Measurements from ENCODE around the gene ENPP4. TPM values are rescaled to one million over a fixed set of nuclear protein-coding genes. Genes with fewer than 3 reads are reported as not detected.

ENPP4 gene
- total RNA-seq, 1 experiment from 2014 or later: 2.8 TPM

DNA sequence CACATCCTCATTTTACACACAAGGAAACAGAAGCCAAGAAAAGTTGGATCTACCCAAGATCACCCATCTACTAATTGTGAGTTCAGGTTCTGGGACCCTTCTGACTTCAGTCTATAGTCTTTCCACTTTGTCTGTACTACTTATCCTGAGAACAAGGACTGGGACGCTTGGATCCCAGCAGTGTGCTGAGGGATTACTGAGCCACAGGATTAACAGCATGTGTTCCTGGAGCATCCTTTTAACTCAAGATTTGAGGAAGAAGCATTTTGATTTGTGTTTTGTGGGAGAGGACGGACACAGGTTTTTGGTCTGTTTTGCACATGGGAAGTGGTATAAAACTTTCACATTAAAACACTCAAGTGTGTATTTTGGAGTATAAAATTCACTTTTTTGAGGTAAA lies 4.4 kb downstream of the ENPP4 start:
- DNase-seq (ENCODE audit: low spot score) (no peak), ATAC-seq (no peak)
- peaks cover 5% of the 10 kb centered on the region; the same call in 1 of the 2 replicates for H3K4me1 Mint-ChIP-seq
- H3K27ac Mint-ChIP-seq: no peak overlapping the region
- H3K4me3 Mint-ChIP-seq: no peak overlapping the region
- no peak for TF ChIP-seq ZNF416 (CRISPR knock-in tag; IDR thresholded peaks at IDR 0.05)
- no peak for TF ChIP-seq JUN (CRISPR knock-in tag; IDR thresholded peaks at IDR 0.05)
- TF ChIP-seq CREM (CRISPR knock-in tag; IDR thresholded peaks at IDR 0.05): no peak
- TF ChIP-seq GTF2I (CRISPR knock-in tag; conservative IDR thresholded peaks at IDR 0.05): no peak
- TF ChIP-seq FOXP4 (CRISPR knock-in tag; IDR thresholded peaks at IDR 0.05): no peak
- TF ChIP-seq, protein P1, sequence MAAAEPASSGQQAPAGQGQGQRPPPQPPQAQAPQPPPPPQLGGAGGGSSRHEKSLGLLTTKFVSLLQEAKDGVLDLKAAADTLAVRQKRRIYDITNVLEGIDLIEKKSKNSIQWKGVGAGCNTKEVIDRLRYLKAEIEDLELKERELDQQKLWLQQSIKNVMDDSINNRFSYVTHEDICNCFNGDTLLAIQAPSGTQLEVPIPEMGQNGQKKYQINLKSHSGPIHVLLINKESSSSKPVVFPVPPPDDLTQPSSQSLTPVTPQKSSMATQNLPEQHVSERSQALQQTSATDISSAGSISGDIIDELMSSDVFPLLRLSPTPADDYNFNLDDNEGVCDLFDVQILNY (CRISPR knock-in tag; IDR thresholded peaks at IDR 0.05): no peak
- no peak for TF ChIP-seq FOXJ3 (CRISPR knock-in tag; IDR thresholded peaks at IDR 0.05; ENCODE audit: borderline replicate concordance)
- TF ChIP-seq, protein P2, sequence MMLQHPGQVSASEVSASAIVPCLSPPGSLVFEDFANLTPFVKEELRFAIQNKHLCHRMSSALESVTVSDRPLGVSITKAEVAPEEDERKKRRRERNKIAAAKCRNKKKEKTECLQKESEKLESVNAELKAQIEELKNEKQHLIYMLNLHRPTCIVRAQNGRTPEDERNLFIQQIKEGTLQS (CRISPR knock-in tag; conservative IDR thresholded peaks at IDR 0.05): no peak
- no peak for TF ChIP-seq ZNF232 (CRISPR knock-in tag; IDR thresholded peaks at IDR 0.05)
- TF ChIP-seq HMGA2 (CRISPR knock-in tag; IDR thresholded peaks at IDR 0.05): no peak
- no peak for TF ChIP-seq IRF2 (CRISPR knock-in tag; IDR thresholded peaks at IDR 0.05; ENCODE audit: borderline replicate concordance, low read depth)
- no peak for TF ChIP-seq NFYB (CRISPR knock-in tag; conservative IDR thresholded peaks at IDR 0.05; ENCODE audit: low read depth)
- no peak for TF ChIP-seq SMAD4 (CRISPR knock-in tag; IDR thresholded peaks at IDR 0.05)
- TF ChIP-seq USF1 (CRISPR knock-in tag; IDR thresholded peaks at IDR 0.05): no peak
- no peak for TF ChIP-seq ELF4 (CRISPR knock-in tag; IDR thresholded peaks at IDR 0.05; ENCODE audit: low read depth)
- H3K9me3 Mint-ChIP-seq: no peaks in the 10 kb centered on the region
- CTCF ChIA-PET: no interaction called here
- H3K36me3 Mint-ChIP-seq: no peaks in the 10 kb centered on the region
- H3K27me3 Mint-ChIP-seq (ENCODE audit: low read depth): peaks cover 17% of the 10 kb centered on the region
- POLR2A ChIA-PET: no interaction called here

GRCh38 chr6:46135176-46135575 lies 5.4 kb downstream of the ENPP4 start:
- Mint-ChIP-seq H3K36me3 (no peaks in the 10 kb centered on the region), H3K27me3 (ENCODE audit: low read depth) (peaks cover 12% of the 10 kb centered on the region), H3K9me3 (no peaks in the 10 kb centered on the region), H3K4me1 (0 out of 2 replicates have a peak, but pooled peaks cover 2% of the 10 kb centered on the region), H3K4me3 (no peak overlapping the region), H3K27ac (no peak overlapping the region)
- TF ChIP-seq ZNF317 (CRISPR knock-in tag; IDR thresholded peaks at IDR 0.05; ENCODE audit: borderline replicate concordance, low read depth) (no peak), ZNF423 (CRISPR knock-in tag; IDR thresholded peaks at IDR 0.05) (no peak), FOXJ3 (CRISPR knock-in tag; IDR thresholded peaks at IDR 0.05; ENCODE audit: borderline replicate concordance) (no peak), FOXK1 (CRISPR knock-in tag; IDR thresholded peaks at IDR 0.05) (no peak), HMGA2 (CRISPR knock-in tag; IDR thresholded peaks at IDR 0.05) (no peak), SMAD3 (CRISPR knock-in tag; IDR thresholded peaks at IDR 0.05; ENCODE audit: borderline replicate concordance) (no peak), ZNF219 (CRISPR knock-in tag; IDR thresholded peaks at IDR 0.05; ENCODE audit: borderline replicate concordance) (no peak), ZNF121 (CRISPR knock-in tag; IDR thresholded peaks at IDR 0.05) (no peak), RELA (CRISPR knock-in tag; IDR thresholded peaks at IDR 0.05; ENCODE audit: borderline replicate concordance) (no peak), TCF7 (CRISPR knock-in tag; IDR thresholded peaks at IDR 0.05; ENCODE audit: low read depth) (no peak), KAT7 (CRISPR knock-in tag; IDR thresholded peaks at IDR 0.05; ENCODE audit: borderline replicate concordance) (no peak), EMX1 (CRISPR knock-in tag; IDR thresholded peaks at IDR 0.05) (no peak)
- TF ChIP-seq, protein P3, sequence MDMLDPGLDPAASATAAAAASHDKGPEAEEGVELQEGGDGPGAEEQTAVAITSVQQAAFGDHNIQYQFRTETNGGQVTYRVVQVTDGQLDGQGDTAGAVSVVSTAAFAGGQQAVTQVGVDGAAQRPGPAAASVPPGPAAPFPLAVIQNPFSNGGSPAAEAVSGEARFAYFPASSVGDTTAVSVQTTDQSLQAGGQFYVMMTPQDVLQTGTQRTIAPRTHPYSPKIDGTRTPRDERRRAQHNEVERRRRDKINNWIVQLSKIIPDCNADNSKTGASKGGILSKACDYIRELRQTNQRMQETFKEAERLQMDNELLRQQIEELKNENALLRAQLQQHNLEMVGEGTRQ (CRISPR knock-in tag; IDR thresholded peaks at IDR 0.05): no peak
- ATAC-seq (no peak), DNase-seq (ENCODE audit: low spot score) (no peak)
- CTCF ChIA-PET: no interaction called here
- POLR2A ChIA-PET: no interaction called here

All from WTC11 (cell line).